ENCODE results near the gene PCDHGA8.

The PCDHGA8 gene

GRCh38 chr5:141398608-141399007, 6.2 kb downstream of the PCDHGA8 start:
- ChIA-PET POLR2A (interaction anchor here (2.1 kb wide), 1 partner anchor 78 kb away, joined by 6 read pairs; the partner anchor contains the start of gene TAF7), CTCF (interaction anchor here (0.5 to 4.2 kb wide), 5 partner anchors 8 to 165 kb away, joined by 3 to 57 read pairs (median 9); no protein-coding TSS in a partner anchor)
- Histone ChIP-seq H3K36me3 (ENCODE audit: control insufficient read depth in 2 of 2, insufficient read depth in 1 of 2, low read length in 2 of 2) (no peaks in the 10 kb centered on the region), H3K4me3 (ENCODE audit: low read depth, low read length) (no peak overlapping the region), H3K4me1 (ENCODE audit: control insufficient read depth, insufficient read depth, low read length) (no peaks in the 10 kb centered on the region), H3K9me3 (ENCODE audit: control insufficient read depth, insufficient read depth, low read depth, low read length) (no peaks in the 10 kb centered on the region; the same call in 1 of the 2 replicates), H3K27ac (ENCODE audit: extremely low read depth, low read depth, low read length) (no peak overlapping the region)
- no peak for TF ChIP-seq GLI4 (tag by site-specific recombination; IDR thresholded peaks at IDR 0.05)
- no peak for TF ChIP-seq ZNF214 (tag by site-specific recombination; IDR thresholded peaks at IDR 0.05; ENCODE audit: borderline replicate concordance)
- no peak for TF ChIP-seq ZNF169 (tag by site-specific recombination; IDR thresholded peaks at IDR 0.05)
- TF ChIP-seq ZSCAN16 (tag by site-specific recombination; IDR thresholded peaks at IDR 0.05): no peak
- TF ChIP-seq ZNF366 (tag by site-specific recombination; conservative IDR thresholded peaks at IDR 0.05): no peak
- no peak for TF ChIP-seq ZNF10 (tag by site-specific recombination; IDR thresholded peaks at IDR 0.05)
- TF ChIP-seq ZNF26 (tag by site-specific recombination; IDR thresholded peaks at IDR 0.05): no peak
- no peak for TF ChIP-seq GFI1B (tag by site-specific recombination; IDR thresholded peaks at IDR 0.05)
- TF ChIP-seq ZBTB17 (tag by site-specific recombination; IDR thresholded peaks at IDR 0.05): no peak
- no peak for TF ChIP-seq ZSCAN4 (tag by site-specific recombination; IDR thresholded peaks at IDR 0.05)
- no peak for TF ChIP-seq ZNF600 (tag by site-specific recombination; IDR thresholded peaks at IDR 0.05)
- TF ChIP-seq ZNF785 (tag by site-specific recombination; IDR thresholded peaks at IDR 0.05): no peak
- no peak for TF ChIP-seq ZNF184 (tag by site-specific recombination; IDR thresholded peaks at IDR 0.05)
- TF ChIP-seq ZNF513 (tag by site-specific recombination; IDR thresholded peaks at IDR 0.05): no peak
- TF ChIP-seq ZNF121 (tag by site-specific recombination; IDR thresholded peaks at IDR 0.05): no peak
- no peak for TF ChIP-seq ZBTB48 (tag by site-specific recombination; IDR thresholded peaks at IDR 0.05)
- no peak for TF ChIP-seq ZNF138 (tag by site-specific recombination; IDR thresholded peaks at IDR 0.05; ENCODE audit: borderline replicate concordance)
- no peak for TF ChIP-seq AEBP2 (tag by site-specific recombination; IDR thresholded peaks at IDR 0.05; ENCODE audit: borderline replicate concordance)
- TF ChIP-seq ZFP37 (tag by site-specific recombination; IDR thresholded peaks at IDR 0.05): no peak
- TF ChIP-seq ZNF211 (tag by site-specific recombination; IDR thresholded peaks at IDR 0.05; ENCODE audit: low read depth): no peak

GRCh38 chr5:141399555-141400258, 7.3 kb downstream of the PCDHGA8 start:
- Histone ChIP-seq H3K9me3 (ENCODE audit: control insufficient read depth, insufficient read depth, low read depth, low read length) (no peaks in the 10 kb centered on the region; the same call in 1 of the 2 replicates), H3K4me3 (ENCODE audit: low read depth, low read length) (no peak overlapping the region), H3K27ac (ENCODE audit: extremely low read depth, low read depth, low read length) (no peak overlapping the region), H3K4me1 (ENCODE audit: control insufficient read depth, insufficient read depth, low read length) (no peaks in the 10 kb centered on the region), H3K36me3 (ENCODE audit: control insufficient read depth in 2 of 2, insufficient read depth in 1 of 2, low read length in 2 of 2) (no peaks in the 10 kb centered on the region)
- CTCF ChIA-PET: interaction anchor here (1.0 to 1.5 kb wide), 3 partner anchors 22 to 165 kb away, joined by 3 to 4 read pairs (median 3); partner anchors contain the start of gene PCDHGA11
- POLR2A ChIA-PET: no interaction called here
- no peak for TF ChIP-seq ZNF48 (tag by site-specific recombination; IDR thresholded peaks at IDR 0.05)
- TF ChIP-seq ZNF174 (tag by site-specific recombination; IDR thresholded peaks at IDR 0.05): no peak
- TF ChIP-seq ZNF707 (tag by site-specific recombination; IDR thresholded peaks at IDR 0.05): no peak
- TF ChIP-seq ZNF610 (tag by site-specific recombination; IDR thresholded peaks at IDR 0.05; ENCODE audit: borderline replicate concordance): no peak
- TF ChIP-seq ZNF26 (tag by site-specific recombination; IDR thresholded peaks at IDR 0.05): no peak
- no peak for TF ChIP-seq ZNF660 (tag by site-specific recombination; IDR thresholded peaks at IDR 0.05)
- no peak for TF ChIP-seq ZBTB6 (tag by site-specific recombination; IDR thresholded peaks at IDR 0.05)
- no peak for TF ChIP-seq GLI2 (tag by site-specific recombination; IDR thresholded peaks at IDR 0.05; ENCODE audit: borderline replicate concordance, low read depth)
